Mucosa of descending colon (tissue), 3 donors: ENCODE data around the gene USP12. TPM values are rescaled to one million over a fixed set of nuclear protein-coding genes. Genes with fewer than 3 reads are reported as not detected.
A peak's percentile ranks its signal among the peaks of the same experiment; 100 is the strongest.

Experiments used
- ATAC-seq: fragments of 200-7000 bp; cut with Tn5 transposase; one replicate; pipeline ENCODE4 v1.9.1; 2020; ENCODE audit warnings: mild to moderate bottlenecking, moderate library complexity
- DNase-seq, 3 donors: peaks; one replicate each; pipeline ENCODE4 v3.0.0-alpha.2; 2020
- H3K36me3 ChIP-seq: fragments of 200-600 bp; one replicate; pipeline ENCODE4 v1.8.0; 2021; ENCODE audit warnings: low read depth, mild to moderate bottlenecking
- H3K4me1 ChIP-seq: fragments of 200-600 bp; one replicate; pipeline ENCODE4 v1.8.0; 2021; ENCODE audit warnings: low read depth, mild to moderate bottlenecking
- H3K4me3 ChIP-seq: fragments of 200-600 bp; one replicate; pipeline ENCODE4 v1.8.0; 2021; ENCODE audit warnings: mild to moderate bottlenecking
- H3K9me3 ChIP-seq: fragments of 200-600 bp; one replicate; pipeline ENCODE4 v1.8.0; 2021; ENCODE audit warnings: mild to moderate bottlenecking
- CTCF ChIP-seq: fragments of 200-600 bp; IDR thresholded peaks from one replicate; pipeline ENCODE4 v1.8.0; 2022; ENCODE audit warnings: antibody characterized with exemption, mild to moderate bottlenecking
- intact Hi-C, 2 donors: fragments of 100-400 bp; cut with DNase I in 1 of 2; cut with micrococcal nuclease in 1 of 2; formaldehyde crosslinking; loops; one replicate each; pipeline versions ENCODE4 v1.11.0 to v1.11.1; 2022; cut with DNase I, micrococcal nuclease
- total RNA-seq, 3 donors: library from RNA; stranded (reverse); fragmentation: NEBNext Ultra II Directional in 2 of 3; extraction: Animal tissue kit (Norgen Biotek cat#: 25700) in 2 of 3; gene quantifications; one replicate each; pipeline versions ENCODE4 v1.2.1 to v1.2.4, GENCODE V29; 2021 to 2023
- donor health status: DM: no; HTN: no; CAD: no; lungs with moderate emphysema.
- donor health status: DM: no; HTN: no; CAD: no.
- donor health status: DM: no; HTN: yes; CAD: no.

USP12 gene
- total RNA-seq, 3 donors from 2014 or later: 34.3 to 77.1 (median 45.0) TPM

GRCh38 chr13:27020415-27020814, 151.2 kb downstream of the USP12 start:
- no peak for ATAC-seq
- TF ChIP-seq CTCF: no peak
- Histone ChIP-seq H3K4me3 (no peak overlapping the region), H3K4me1 (peaks cover 16% of the 10 kb centered on the region), H3K36me3 (no peaks in the 10 kb centered on the region), H3K9me3 (no peaks in the 10 kb centered on the region)
- no peak for DNase-seq
- intact Hi-C loops: no loop called here

GRCh38 chr13:27018882-27019281, 152.7 kb downstream of the USP12 start:
- ATAC-seq: no peak

DNA sequence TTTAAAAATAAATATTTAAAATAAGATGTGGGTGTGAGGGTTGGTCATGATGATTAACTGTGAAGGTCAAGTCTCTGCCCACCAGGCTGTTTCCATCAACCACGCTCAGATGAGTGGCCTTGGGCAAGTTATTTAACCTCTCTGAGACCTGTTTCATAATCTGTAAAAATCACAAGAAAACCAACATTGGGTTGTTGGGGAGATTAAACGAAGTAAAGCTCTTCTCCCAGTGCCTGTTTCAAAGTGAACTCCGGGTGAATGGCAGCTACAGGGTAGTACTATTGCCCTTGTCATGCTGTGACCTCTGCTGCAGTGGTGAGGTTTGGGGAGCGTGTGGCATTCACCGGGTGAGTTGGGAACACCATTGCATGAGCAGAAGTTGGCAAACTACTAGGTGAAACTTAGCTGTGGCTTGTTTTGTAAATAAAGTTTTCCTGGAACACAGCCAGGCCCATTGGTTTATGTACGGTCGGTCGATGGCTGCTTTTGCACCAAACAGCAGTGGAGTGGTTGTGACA, 153.2 kb downstream of the USP12 start:
- no peak for DNase-seq
- ATAC-seq: no peak
- Histone ChIP-seq H3K36me3 (no peaks in the 10 kb centered on the region), H3K4me1 (peaks cover 16% of the 10 kb centered on the region), H3K9me3 (no peaks in the 10 kb centered on the region), H3K4me3 (no peak overlapping the region)
- TF ChIP-seq CTCF: no peak
- intact Hi-C loops: no loop called here

More at GRCh38 chr13:27018882-27019281, 152.7 kb downstream of the USP12 start:
- intact Hi-C loops: no loop called here
- no peak for DNase-seq
- Histone ChIP-seq H3K4me3 (no peak overlapping the region), H3K36me3 (no peaks in the 10 kb centered on the region), H3K4me1 (peaks cover 16% of the 10 kb centered on the region), H3K9me3 (no peaks in the 10 kb centered on the region)
- TF ChIP-seq CTCF: no peak

DNA sequence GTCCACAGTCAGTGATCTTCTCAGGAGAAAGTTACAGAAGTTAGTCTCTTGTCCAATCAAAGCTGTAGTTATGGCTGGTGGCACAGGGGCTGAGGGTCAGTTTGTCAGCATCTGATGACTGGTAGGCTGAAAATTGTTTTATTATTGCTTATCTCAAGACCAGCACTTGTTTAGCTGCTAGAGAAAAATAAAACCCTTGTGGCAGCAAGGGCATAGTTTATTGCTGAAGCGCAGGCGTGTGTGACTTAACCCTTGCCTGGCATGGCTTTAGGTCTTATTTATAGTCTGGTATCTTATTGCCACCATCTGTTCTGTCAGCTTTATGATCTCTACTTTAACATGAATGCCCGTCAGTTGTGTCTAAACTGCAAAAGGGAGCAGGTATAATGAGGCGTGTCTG, 154.7 kb downstream of the USP12 start:
- ATAC-seq: peak; percentile 79
- H3K9me3 ChIP-seq: no peaks in the 10 kb centered on the region
- no peaks in the 10 kb centered on the region for H3K36me3 ChIP-seq
- H3K4me1 ChIP-seq: peaks cover 16% of the 10 kb centered on the region
- H3K4me3 ChIP-seq: no peak overlapping the region
- no peak for TF ChIP-seq CTCF
- peak in 1 of 3 donors; percentile 49 for DNase-seq
- intact Hi-C loops: no loop called here

Other genes starting within 250 kb of the USP12 start
- 100 to 1,000 TPM; 721 to 896 (median 791) TPM for gene RPL21, start 79.7 kb upstream of the USP12 start, total RNA-seq
- gene RASL11A, start 99.0 kb upstream of the USP12 start, total RNA-seq: 10 to 100 TPM; 27.0 to 75.0 (median 34.9) TPM